ENCODE results near the gene IL18RAP. TPM values are rescaled to one million over a fixed set of nuclear protein-coding genes. Genes with fewer than 3 reads are reported as not detected.

The IL18RAP gene
- total and polyA plus RNA-seq, 7 donors: 0.68 to 1.4 (median 1.1) TPM; not detected in 3

DNA sequence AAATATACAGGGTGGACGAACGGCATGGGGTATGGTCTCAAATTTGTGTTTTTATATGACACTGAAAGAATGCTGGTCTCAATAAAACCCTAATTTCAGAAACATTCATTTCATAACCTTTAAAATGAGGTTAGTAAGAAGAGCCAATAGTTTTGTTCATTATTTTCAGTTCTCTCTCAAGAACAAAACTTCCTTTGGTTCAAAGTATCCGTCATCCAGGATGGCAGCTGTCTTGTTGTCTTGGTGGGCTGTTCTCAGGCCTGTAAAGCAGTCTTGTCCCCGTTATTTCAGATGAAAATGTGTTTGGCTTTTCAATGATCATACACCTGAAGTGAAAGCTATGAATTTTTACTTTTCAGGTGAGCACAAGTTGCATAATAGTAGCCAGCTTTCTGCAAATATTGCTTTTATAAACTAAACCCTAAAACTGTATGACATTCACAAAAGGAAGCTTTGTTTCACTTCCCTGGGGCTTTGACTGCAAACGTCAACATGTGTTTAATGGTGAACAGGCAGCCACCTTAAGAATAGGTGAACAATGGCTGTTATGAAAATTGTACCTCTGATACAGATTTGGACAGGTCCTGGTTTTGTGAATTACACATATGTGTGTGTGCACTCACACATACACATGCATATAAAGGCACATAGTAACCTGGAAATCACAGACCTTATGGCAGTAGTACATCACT, 2.6 kb downstream of the IL18RAP start:
- TF ChIP-seq EP300 (IDR thresholded peaks at IDR 0.05): no peak
- TF ChIP-seq POLR2A (IDR thresholded peaks at IDR 0.05): no peak
- TF ChIP-seq, protein P1, sequence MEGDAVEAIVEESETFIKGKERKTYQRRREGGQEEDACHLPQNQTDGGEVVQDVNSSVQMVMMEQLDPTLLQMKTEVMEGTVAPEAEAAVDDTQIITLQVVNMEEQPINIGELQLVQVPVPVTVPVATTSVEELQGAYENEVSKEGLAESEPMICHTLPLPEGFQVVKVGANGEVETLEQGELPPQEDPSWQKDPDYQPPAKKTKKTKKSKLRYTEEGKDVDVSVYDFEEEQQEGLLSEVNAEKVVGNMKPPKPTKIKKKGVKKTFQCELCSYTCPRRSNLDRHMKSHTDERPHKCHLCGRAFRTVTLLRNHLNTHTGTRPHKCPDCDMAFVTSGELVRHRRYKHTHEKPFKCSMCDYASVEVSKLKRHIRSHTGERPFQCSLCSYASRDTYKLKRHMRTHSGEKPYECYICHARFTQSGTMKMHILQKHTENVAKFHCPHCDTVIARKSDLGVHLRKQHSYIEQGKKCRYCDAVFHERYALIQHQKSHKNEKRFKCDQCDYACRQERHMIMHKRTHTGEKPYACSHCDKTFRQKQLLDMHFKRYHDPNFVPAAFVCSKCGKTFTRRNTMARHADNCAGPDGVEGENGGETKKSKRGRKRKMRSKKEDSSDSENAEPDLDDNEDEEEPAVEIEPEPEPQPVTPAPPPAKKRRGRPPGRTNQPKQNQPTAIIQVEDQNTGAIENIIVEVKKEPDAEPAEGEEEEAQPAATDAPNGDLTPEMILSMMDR (IDR thresholded peaks at IDR 0.05): no peak
- TF ChIP-seq POLR2AphosphoS5 (IDR thresholded peaks at IDR 0.05): no peak
- no peaks in the 10 kb centered on the region for H3K36me3 ChIP-seq
- no peak overlapping the region for H3K27ac ChIP-seq
- H3K9me3 ChIP-seq: no peaks in the 10 kb centered on the region
- no peaks in the 10 kb centered on the region for H3K27me3 ChIP-seq
- WGBS, 2 donors: 53 to 55% methylated on average over 5 of the region's 5 CpGs
- H3K4me1 ChIP-seq: no peaks in the 10 kb centered on the region
- DNase-seq: no peak
- H3K4me3 ChIP-seq: no peak overlapping the region
- intact Hi-C loops (cut with DNase I): no loop called here

DNA sequence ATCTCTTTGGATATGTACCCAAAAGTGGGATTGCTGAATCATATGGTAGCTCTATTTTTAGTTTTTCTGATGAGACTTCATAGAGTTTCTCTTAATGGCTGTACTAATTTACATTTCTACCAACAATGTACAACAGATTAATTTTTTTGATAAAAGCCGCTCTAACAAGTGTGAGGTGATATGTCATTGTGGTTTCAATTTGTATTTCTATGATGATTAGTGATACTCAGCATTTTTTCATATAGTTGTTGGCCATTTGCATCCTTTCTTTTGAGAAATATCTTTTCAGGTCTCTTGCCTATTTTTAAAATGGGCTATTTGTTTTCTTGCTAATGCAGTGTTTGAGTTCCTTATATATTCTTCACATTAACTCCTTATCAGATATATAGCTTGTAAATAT, 4.3 kb downstream of the IL18RAP start:
- no peaks in the 10 kb centered on the region for H3K36me3 ChIP-seq
- no peaks in the 10 kb centered on the region for H3K9me3 ChIP-seq
- intact Hi-C loops (cut with DNase I): no loop called here
- no peak for TF ChIP-seq POLR2A (IDR thresholded peaks at IDR 0.05)
- no peak for TF ChIP-seq POLR2AphosphoS5 (IDR thresholded peaks at IDR 0.05)
- TF ChIP-seq, protein P1 (IDR thresholded peaks at IDR 0.05): no peak
- TF ChIP-seq EP300 (IDR thresholded peaks at IDR 0.05): no peak
- H3K27ac ChIP-seq: no peak overlapping the region
- no peaks in the 10 kb centered on the region for H3K27me3 ChIP-seq
- WGBS, 2 donors: 46 to 50% methylated on average over 1 of the region's 1 CpG
- no peak for DNase-seq
- no peak overlapping the region for H3K4me3 ChIP-seq
- H3K4me1 ChIP-seq: no peaks in the 10 kb centered on the region

DNA sequence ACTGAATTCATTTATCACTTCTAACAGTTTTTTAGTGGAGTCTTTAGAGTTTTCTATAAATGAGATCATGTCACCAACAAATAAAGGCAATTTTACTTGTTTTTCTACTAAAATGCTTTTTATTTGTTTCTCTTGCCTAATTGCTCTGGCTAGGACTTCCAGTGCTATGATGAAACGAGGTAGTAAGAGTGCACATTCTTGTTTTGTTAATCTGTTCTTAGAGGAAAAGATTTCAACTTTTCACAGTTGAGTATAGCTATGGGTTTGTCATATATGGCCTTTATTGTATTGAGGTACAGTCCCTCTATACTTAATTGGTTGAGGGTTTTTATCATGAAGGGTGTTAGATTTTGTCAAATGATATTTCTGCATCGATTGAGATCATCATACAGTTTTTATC, 5.6 kb downstream of the IL18RAP start:
- no peak overlapping the region for H3K4me3 ChIP-seq
- no peaks in the 10 kb centered on the region for H3K4me1 ChIP-seq
- no peaks in the 10 kb centered on the region for H3K36me3 ChIP-seq
- no peaks in the 10 kb centered on the region for H3K9me3 ChIP-seq
- 82 to 85% methylated on average over 2 of the region's 2 CpGs for WGBS, 2 donors
- TF ChIP-seq EP300 (IDR thresholded peaks at IDR 0.05) (no peak), POLR2AphosphoS5 (IDR thresholded peaks at IDR 0.05) (no peak), POLR2A (IDR thresholded peaks at IDR 0.05) (no peak)
- TF ChIP-seq, protein P1 (IDR thresholded peaks at IDR 0.05): no peak
- intact Hi-C loops (cut with DNase I): no loop called here
- no peak overlapping the region for H3K27ac ChIP-seq
- no peaks in the 10 kb centered on the region for H3K27me3 ChIP-seq
- no peak for DNase-seq

DNA sequence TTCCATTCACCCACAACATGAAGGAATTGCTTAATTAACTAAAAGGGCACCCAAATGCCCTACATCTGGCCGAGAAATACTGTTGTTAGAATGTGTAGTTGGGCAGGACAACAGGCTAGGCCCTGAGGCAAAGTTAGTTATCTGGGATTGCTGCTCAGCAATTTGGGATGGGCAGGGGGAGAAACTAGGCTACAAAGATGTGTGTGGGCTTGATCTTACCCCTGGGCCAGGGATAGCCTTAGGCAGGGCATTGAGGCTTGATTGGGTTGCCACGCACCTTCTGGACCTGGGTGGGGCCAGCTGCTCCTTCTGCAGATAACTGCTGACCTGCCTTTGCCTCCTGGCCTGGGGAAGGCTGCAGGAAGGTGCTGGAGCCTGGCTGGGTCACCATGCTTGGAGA, 9.4 kb downstream of the IL18RAP start:
- Histone ChIP-seq H3K36me3 (no peaks in the 10 kb centered on the region), H3K27ac (no peak overlapping the region), H3K4me1 (no peaks in the 10 kb centered on the region), H3K4me3 (no peak overlapping the region), H3K9me3 (no peaks in the 10 kb centered on the region), H3K27me3 (no peaks in the 10 kb centered on the region)
- DNase-seq: no peak
- TF ChIP-seq POLR2A (IDR thresholded peaks at IDR 0.05): no peak
- TF ChIP-seq, protein P1 (IDR thresholded peaks at IDR 0.05): no peak
- no peak for TF ChIP-seq POLR2AphosphoS5 (IDR thresholded peaks at IDR 0.05)
- no peak for TF ChIP-seq EP300 (IDR thresholded peaks at IDR 0.05)
- 89 to 93% methylated on average over 2 of the region's 2 CpGs for WGBS, 2 donors
- intact Hi-C loops (cut with DNase I): no loop called here

Data from sigmoid colon (tissue), 7 donors.